Stimulated activated memory B cell treated with anti-CD40 and anti-IgM and Interleukin-4, amounts not matched to agents 10 μg/mL and 1 μg/mL and 100 μg/mL, for 72 hours (primary cell): ENCODE results near the gene CCDC152.
"Not testable (repeated sequence)": the region's sequence is repeated elsewhere in the genome, so short reads cannot be mapped to it uniquely, and the experiment has no call there.

Source experiments
- ATAC-seq: fragments of 150-1000 bp; cut with Tn5 transposase; 2 replicates; pipeline ENCODE4 v1.10.0; 2021
- H3K27ac Mint-ChIP-seq: one replicate; pipeline ENCODE4 v1.8.0; 2022; ENCODE audit warnings: mild to moderate bottlenecking, mixed read lengths
- H3K27me3 Mint-ChIP-seq: one replicate; pipeline ENCODE4 v1.8.0; 2022; ENCODE audit warnings: mixed read lengths
- H3K36me3 Mint-ChIP-seq: one replicate; pipeline ENCODE4 v1.8.0; 2022; ENCODE audit warnings: mixed read lengths
- H3K4me1 Mint-ChIP-seq: one replicate; pipeline ENCODE4 v1.8.0; 2022; ENCODE audit warnings: mixed read lengths
- H3K4me3 Mint-ChIP-seq: one replicate; pipeline ENCODE4 v1.8.0; 2022; ENCODE audit warnings: mild to moderate bottlenecking, moderate library complexity, mixed read lengths
- H3K9me3 Mint-ChIP-seq: one replicate; pipeline ENCODE4 v1.8.0; 2022; ENCODE audit warnings: mixed read lengths

CCDC152 gene

DNA sequence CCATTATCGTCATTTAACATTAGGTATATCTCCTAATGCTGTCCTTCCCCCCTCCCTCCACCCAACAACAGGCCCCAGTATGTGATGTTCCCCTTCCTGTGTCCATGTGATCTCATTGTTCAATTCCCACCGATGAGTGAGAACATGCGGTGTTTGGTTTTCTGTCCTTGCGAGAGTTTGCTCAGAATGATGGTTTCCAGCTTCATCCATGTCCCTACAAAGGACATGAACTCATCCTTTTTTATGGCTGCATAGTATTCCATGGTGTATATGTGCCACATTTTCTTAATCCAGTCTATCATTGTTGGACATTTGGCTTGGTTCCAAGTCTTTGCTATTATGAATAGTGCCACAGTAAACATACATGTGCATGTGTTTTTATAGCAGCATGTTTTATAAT is 87.8 kb downstream of the CCDC152 start:
- not testable (repeated sequence) for H3K36me3 Mint-ChIP-seq, H3K4me3 Mint-ChIP-seq, ATAC-seq, H3K27ac Mint-ChIP-seq, H3K4me1 Mint-ChIP-seq, H3K9me3 Mint-ChIP-seq
- peaks cover 20% of the 10 kb centered on the region for H3K27me3 Mint-ChIP-seq

DNA sequence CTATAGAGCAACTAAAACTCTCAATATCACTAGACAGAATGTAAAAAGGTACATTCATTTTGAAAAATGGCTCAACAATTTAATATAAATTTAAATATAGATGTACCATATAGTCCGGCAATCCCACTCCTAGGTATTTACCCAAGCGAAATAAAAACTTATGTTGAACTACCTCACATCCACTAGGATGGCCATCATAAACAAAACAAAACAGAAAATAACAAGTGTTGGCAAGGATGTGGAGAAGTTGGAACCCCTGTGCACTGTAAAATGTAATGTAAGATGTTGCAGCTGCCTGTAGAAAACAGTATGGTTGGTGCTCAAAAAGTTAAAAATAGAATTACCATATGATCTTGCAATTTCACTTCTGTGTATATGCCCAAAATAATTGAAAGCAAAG is 91.9 kb downstream of the CCDC152 start:
- ATAC-seq, result no peak
- no peaks in the 10 kb centered on the region for H3K4me1 Mint-ChIP-seq
- H3K27me3 Mint-ChIP-seq, result peaks cover 14% of the 10 kb centered on the region
- no peak overlapping the region for H3K4me3 Mint-ChIP-seq
- no peaks in the 10 kb centered on the region for H3K9me3 Mint-ChIP-seq
- no peak overlapping the region for H3K27ac Mint-ChIP-seq
- H3K36me3 Mint-ChIP-seq, result no peaks in the 10 kb centered on the region

DNA sequence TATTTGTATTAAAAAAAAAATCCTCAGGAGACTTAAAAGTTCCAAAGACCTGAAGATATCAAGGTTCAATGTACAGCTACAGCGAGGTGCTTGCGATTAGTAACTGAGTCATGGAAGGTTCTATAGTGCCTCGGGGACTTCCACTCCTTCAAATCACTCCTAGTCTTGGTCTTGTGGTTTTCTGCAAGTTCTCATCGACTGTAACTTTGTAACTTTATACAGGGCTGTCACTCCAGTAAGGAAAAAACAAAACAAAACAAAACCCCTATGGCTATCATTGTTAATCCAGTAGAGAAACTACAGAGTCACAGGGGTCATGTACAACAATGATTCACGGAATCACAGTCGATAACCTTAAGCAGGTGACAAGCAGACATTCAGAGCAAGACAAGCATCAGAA is 94.9 kb downstream of the CCDC152 start:
- H3K27ac Mint-ChIP-seq, result no peak overlapping the region
- no peak overlapping the region for H3K4me3 Mint-ChIP-seq
- no peaks in the 10 kb centered on the region for H3K9me3 Mint-ChIP-seq
- H3K27me3 Mint-ChIP-seq, result peaks cover 14% of the 10 kb centered on the region
- H3K4me1 Mint-ChIP-seq, result no peaks in the 10 kb centered on the region
- no peaks in the 10 kb centered on the region for H3K36me3 Mint-ChIP-seq
- ATAC-seq, result no peak
